Measurements from ENCODE around the gene LY6G6C.

The LY6G6C gene

GRCh38 chr6:31702819-31703716 lies 18.5 kb downstream of the LY6G6C start, which contains the start of gene ABHD16A:
ABHD16A (minus strand) TSS chr6:31703324; CDS start chr6:31703281, 43 bp downstream.
- DNase-seq, result peak; percentile 88

GRCh38 chr6:31702405-31702818 lies 19.1 kb downstream of the LY6G6C start:
- DNase-seq, result no peak

- DNase-seq, result peak; percentile 12
These were observed 19.7 kb downstream of the LY6G6C start for GRCh38 chr6:31701666-31702404.

DNA sequence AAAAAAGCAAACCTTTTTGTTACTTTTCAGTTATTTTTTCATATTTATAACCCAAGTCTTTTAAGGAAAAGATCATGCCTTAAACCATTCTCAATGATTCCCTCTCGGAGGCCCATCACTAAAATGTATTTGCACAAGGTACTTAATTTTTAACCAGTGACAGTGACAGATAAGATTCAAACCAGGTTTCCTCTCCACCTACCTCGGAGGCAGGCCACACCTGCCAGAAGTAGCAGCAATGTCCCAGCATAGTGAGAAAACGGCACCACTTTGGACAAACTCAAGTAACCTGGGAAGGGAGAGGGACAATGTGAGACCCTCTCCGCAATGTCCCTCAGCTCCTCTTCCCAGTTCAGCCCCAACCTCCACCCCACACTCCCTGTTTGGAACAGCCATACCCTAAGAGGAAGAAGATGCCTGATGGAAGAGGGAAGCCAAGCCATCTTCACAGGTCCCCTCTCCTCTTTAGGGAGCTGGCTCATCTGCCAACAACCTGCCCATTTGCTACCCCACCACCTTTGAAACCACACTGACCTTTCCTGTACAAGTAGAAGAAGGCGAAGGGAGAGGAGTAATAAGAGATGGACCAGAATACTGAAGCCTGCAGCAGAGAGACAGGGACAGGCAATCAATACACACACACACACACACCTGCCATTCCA lies 20.7 kb downstream of the LY6G6C start:
- DNase-seq, result no peak

DNA sequence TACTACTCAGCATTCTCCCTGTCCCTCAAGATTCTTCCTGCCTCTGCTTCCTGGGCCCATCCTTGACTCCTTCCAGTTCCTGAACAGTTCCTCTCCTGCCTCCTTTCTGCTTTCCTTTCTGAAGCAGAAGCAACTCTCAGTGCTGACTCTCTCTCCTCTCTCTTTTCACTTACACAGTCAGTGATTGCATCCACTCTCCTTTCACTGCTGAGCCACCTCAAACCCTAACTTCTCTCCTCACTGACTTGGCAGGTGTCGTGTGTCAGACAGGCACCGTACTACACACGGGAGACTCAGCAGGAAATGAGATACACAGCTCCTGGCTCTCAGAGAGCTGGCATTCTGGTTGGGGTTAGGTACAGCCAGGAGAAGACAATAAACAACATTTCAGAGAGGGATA lies 24.0 kb downstream of the LY6G6C start:
- DNase-seq, result no peak

DNA sequence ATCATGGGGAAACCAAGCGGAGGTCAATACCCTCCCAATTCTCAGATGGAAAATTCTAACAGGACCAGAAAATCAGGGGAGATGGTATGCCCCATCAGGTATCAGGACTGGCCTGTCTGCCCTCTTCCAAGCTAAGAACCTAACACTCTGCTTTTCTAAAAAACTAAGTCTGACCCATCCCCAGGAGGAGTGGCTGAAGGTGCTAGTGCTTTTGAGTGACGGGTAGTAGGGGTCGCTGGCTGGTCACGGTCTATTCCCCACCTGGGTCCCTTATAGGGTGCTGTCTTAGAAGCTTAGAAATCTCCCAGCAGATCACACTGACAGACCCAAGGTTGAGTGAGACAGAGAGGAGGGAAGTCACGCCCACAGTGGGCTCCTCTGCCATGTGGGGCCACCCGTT lies 28.0 kb downstream of the LY6G6C start:
- no peak for DNase-seq

DNA sequence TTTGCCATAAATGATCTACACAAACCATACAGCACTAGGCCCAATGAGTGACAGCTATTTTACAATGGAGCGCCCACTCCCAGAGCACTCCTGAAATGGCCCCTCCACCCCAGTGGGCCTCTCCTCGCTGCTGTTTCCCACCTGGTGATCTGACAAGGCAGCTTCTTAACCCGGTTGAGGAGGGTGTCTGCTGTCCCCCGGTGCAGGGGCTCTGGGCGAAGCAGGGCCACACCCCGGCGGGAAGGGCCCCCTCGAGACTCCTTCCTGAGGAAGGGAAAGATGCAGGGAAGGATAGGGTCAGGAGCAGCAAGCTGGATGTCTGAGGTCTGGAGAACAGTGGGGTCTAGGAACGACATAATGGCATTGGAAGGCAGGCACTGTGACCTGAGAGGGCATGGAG lies 28.7 kb downstream of the LY6G6C start:
- DNase-seq, result no peak

DNA sequence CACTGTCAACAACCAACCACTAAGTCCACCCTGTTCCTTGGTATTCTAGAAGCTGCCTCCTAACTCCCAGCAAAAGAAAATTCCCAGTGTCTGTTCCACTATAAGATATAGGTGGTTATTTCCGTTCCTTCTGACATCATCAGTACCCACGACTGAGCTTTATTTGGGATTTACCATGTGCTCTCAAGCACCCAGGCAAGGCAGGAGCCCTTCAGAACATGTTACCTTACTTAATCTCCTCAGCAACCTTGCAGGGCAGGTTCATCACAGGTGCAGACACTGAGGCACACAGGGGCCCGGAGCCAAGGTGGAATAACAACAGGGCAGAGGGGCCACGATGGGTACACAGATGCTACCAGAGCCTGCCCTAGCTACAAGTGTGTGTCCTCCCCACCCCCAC lies 29.2 kb downstream of the LY6G6C start:
- no peak for DNase-seq

DNA sequence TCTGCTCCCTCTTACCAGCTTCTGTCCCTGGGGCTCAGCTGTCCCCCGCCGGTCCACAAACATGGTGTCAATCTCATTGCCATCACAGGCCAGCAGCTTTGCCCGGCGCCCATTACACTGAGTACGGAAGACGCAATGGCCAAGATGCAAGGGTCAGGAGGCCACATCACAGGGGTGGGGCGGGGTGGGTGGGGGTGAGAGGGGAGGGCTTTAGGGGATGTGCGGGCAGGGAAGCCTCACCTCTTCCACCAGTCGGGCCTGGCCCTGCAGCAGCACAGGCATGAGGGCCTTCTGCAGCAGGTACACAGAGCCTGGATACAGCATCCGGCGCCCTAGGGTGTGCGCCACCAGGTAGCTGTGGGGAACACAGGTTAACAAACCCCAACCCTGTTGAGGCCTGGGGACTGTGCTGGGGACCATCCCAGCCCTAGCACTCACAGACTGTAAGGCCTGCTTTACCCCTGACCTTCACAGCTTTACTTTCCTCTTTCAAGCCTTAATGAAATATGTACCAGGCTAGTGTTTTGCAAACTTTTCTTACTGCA lies 29.9 kb downstream of the LY6G6C start:
- no peak for DNase-seq

- no peak for DNase-seq
These were observed 30.5 kb downstream of the LY6G6C start for GRCh38 chr6:31691078-31691463.

DNA sequence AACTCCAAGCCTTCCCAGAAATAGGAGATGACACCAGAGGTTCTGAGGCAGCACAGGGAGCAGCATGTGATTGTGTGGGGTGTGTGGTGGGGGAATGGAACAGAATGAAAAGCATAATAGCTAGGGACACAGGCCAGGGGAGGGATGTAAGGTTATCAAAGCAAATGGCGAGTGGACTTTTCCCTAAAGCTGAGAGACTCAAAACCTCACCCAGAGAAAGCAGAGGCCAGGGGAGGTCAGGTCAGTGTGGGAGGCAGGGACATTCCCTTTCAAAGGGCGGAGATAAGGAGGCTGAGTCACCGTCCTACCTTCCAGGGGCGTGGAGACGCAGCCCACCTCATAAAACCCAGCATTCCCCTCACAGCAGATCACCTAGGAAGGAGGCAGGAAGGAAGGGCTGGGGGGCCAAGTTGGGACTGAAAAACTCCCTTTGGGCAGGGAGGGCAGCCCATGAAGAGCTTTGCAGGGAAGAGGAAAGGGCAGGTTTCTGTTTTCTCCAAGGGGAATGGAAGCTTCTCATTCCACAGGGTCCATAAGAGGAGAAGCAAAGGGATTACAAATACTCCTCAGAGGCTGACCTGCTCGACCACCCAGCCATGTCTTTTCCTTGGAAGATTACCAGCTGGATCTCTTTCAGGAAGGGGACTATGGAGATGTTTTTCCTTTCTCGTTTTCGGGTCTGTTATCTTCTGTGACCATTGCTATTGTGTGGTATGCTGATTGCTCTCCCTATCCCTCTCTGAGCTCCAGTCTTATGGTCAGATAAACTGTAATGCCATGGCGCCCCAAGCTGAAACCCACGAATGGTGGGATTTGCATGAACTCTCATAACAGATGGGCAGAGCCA lies 31.1 kb downstream of the LY6G6C start:
- no peak for DNase-seq

GRCh38 chr6:31689249-31690110 lies 32.1 kb downstream of the LY6G6C start:
- no peak for DNase-seq

- DNase-seq, result no peak
These were observed 33.5 kb downstream of the LY6G6C start for GRCh38 chr6:31687860-31688693.

DNA sequence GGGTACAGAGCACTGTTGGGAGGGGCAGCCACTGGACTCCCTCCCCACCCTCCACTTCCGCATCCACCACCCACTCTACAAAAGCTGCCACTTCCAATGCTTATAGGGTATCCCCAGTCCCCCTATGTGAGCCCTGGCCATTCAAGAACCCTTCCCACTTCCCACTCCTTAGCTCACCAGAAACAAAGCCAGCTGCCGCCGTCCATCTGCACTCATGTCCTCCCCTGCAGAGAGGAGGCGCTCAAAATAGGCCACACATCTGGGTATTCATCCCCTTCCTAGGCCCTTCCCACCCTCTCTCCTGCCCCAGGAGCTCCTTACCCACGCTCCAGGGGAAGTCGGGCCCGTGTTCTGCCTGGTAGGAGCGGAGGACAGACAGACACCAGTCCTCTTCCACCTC lies 34.2 kb downstream of the LY6G6C start:
- no peak for DNase-seq

DNA sequence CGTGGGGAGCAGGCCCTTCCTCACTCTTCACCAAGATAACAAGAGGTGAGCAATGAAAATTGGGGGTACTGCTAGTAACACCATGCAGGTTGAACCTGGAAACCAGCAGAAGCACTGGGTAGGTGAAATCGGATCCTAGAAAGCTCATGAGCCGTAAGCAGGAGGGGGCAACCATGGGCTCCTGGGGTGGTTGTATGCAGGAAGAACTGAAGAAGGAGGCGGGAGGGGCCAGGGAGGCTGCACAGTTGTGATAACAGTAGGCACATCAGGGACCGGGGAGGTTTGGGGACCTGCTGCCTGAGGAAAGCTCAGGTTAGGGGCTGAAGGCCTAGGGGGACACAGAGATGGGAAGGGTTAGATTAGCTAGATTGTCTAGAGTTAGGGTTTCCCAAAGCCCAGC lies 35.1 kb downstream of the LY6G6C start:
- no peak for DNase-seq

GRCh38 chr6:31683591-31683990 lies 38.0 kb downstream of the LY6G6C start:
- DNase-seq, result no peak

DNA sequence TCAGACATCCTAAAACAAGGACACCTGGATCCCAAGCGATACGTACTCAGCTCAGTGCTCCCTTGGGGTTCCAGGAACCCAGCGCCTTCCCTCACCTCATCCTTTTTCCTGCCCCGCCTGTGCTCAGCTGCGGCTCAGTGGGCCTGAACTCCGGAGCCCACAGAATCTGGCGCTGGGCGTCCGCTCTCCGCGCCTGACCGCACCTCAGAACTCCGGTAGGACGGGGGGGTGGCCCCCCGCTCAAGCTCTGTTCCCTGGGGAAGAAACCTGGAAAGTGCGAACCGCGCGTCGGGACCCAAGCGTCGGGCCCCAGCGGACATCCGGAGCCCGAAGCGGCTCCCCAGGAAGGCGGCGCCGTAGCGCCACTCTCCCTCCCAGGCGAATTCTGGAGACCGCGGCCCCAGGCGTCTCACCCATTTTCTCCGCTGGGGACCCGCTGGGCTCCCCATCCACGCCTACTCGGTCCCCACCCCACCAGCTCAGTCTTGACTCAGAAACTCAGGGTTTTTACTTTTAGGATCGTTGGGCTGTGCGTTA lies 40.3 kb downstream of the LY6G6C start:
- DNase-seq, result peak; percentile 3

DNA sequence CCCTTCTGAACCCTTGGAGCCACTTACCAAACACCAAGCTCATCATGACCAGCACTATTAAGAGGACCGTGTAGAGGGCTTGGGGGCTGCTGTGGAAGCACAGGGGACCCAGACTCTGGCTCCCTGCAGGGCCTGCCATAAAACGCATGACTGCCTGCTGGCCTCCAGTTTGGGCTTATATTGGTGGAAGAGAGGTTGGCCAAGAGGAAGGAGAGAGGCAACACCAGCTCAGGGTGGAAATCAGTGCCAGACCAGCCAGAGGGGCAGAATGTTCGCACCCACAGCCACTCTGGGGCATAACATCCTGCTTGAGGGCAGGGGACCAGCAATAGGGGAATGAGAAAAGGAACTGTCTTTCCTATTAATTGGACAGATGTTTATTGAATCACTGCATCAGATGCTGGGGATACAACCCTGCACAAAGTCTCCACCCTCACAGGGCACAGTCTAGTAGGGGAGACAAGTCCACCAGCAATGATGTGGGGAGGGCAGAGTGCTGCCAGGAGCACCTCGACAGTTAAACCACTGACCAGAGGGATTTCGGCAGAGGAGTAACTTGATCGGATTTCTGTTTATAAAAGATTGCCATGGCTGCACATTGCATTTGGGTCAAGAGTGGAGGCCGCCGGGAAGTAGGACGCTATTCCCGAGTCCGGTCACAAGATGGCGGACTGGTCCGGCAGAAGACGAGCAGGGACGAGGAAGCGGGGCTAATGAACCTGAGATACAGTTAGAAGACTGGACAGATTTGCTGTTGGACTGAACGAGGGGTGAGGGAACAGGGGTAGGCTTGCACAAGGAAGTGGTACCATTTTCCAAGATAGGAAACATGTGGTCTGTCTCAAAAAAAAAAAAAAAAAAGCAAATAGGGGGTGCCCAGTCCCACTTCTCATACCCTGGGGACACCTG lies 41.1 kb downstream of the LY6G6C start, which contains the start of gene LY6G5C:
LY6G5C (minus strand) TSS at position 842 of the 909 bp plus-strand sequence; CDS start at position 148, 694 bp downstream.
- DNase-seq, result peak; percentile 35

DNA sequence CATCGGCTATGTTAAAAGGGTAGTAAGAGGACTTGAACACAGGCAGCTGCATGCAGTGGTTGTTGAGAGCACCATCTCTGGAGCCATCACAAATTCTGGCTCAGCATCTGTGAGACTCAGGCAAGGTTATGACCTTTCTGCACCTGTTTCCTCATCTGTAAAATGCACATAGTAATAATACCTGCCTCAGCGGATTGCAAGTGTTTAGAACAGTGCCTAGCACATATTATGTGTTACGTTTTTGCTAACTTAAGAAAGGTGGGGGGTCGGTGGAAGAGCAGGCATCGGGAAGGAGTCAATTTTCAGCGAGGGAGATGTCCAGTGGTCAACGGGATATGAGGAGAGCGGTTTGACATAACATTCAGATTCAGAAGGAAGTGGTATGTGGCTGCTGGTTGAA lies 43.6 kb downstream of the LY6G6C start:
- DNase-seq, result no peak

Measured in NCI-H1092 (cell line).